Left renal pelvis (tissue), 4 donors: ENCODE data around the gene ZNF141. TPM values are rescaled to one million over a fixed set of nuclear protein-coding genes. Genes with fewer than 3 reads are reported as not detected.
"Not testable (repeated sequence)": the region's sequence is repeated elsewhere in the genome, so short reads cannot be mapped to it uniquely, and the experiment has no call there.

Experiments used
- DNase-seq, 4 donors: peaks; one replicate each; pipeline ENCODE4 v3.0.0-alpha.2; 2013; ENCODE audit warnings: low read depth in 4 of 4, low spot score in 3 of 4
- polyA plus RNA-seq, 4 donors: library from polyadenylated mRNA; unstranded; fragments of 120-200 nt; gene quantifications; one replicate each; pipeline ENCODE4 v1.2.1, GENCODE V29; 2013; ENCODE audit not compliant: insufficient read length in 4 of 4

The ZNF141 gene
- 10 to 100 TPM; 21.9 to 44.1 (median 30.6) TPM for polyA plus RNA-seq

GRCh38 chr4:337143-337931 lies at the start of gene ZNF141:
Gene ZNF141, plus strand, starts transcription at chr4:337814. Its CDS starts 170 bp downstream, at chr4:337984.
- DNase-seq: peak; percentile 95 to 98 (median 96)

GRCh38 chr4:288891-289290 lies 48.7 kb upstream of the ZNF141 start:
- no peak for DNase-seq

DNA sequence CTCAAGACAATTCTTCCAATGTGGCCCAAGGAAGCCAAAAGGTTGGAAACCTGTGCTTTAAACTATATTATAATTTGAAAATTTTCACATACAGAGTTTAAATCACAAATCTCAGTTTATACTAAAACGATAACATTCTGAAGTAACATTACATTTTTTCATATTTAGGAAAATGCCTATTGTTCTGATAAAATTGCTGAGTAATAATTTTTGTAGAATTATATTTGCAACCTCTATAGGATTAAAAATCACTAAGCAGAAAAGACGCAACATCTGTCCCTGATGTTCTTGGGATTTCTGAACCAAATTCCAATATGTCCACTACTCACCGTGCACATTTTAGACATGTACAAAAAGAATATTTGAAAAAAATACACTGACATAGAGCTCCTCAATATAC lies 42.9 kb upstream of the ZNF141 start:
- no peak for DNase-seq

- DNase-seq: no peak
Measured at GRCh38 chr4:302381-302780, 35.2 kb upstream of the ZNF141 start.

- not testable (repeated sequence) for DNase-seq
Measured at GRCh38 chr4:304516-304915, 33.1 kb upstream of the ZNF141 start.

GRCh38 chr4:304969-305680 lies 32.5 kb upstream of the ZNF141 start, which contains the start of gene ZNF732:
Gene ZNF732, minus strand, starts transcription at chr4:305474. Its CDS starts 164 bp downstream, at chr4:305310.
- DNase-seq: peak; percentile 48 to 71 (median 59)

GRCh38 chr4:306551-306961 lies 31.1 kb upstream of the ZNF141 start:
- no peak for DNase-seq

DNA sequence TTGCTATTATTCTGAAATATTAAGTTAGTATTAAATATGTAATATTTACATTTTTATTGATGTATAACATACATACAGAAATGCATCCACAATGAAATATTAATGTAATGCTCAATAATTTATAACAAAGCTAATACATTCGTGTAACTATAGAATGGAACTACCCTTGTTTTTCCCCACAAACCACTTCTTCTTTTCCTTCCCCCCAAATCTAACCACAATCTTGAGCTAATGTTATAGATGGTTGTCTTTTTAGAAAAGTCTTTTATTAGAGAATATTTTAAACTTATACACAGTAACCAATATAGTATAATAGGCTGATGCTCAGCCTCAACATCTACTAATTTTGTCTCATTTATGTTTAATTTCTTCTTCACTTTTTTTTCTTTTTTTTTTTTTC lies 27.8 kb upstream of the ZNF141 start:
- no peak for DNase-seq

- no peak for DNase-seq
Measured at GRCh38 chr4:314296-314903, 23.2 kb upstream of the ZNF141 start.

DNA sequence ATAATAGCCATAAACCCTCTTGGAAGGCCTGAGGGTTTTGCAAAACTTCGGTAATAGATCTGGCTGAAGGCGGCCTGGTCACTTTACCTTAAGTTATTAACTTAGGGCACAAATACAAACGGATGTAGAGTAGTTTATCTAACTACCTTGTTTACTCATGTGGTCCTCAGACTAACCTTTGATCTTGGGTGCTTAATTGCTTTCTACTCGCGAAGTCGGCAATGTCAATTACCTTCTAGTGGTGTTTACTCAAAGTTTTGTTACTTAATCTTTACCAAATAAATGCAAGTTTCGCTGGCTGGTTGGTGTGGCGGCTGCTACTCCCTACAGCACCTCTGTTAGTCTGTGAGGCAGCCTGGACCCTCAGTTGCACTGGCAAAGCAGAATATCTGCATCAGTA lies 8.9 kb upstream of the ZNF141 start:
- no peak for DNase-seq

DNA sequence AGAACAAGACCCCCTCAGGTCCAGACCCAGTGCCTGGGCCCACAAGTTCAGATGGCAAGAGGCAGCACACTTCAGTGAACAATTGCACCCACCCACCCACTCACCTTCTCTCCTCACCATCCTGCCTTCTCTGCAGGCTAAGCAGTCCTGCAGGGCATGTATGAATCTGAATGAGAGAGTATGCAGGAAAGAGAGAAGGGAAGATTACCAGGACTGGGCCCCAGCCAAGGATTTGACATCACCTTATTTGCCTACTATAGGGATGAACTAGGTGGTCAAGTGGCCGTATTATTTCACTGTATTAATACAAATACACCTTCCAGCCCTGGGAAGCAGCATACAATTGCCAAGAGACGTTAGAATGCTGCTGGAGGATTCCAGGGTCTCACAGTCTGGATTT lies 2.1 kb upstream of the ZNF141 start:
- no peak for DNase-seq

DNA sequence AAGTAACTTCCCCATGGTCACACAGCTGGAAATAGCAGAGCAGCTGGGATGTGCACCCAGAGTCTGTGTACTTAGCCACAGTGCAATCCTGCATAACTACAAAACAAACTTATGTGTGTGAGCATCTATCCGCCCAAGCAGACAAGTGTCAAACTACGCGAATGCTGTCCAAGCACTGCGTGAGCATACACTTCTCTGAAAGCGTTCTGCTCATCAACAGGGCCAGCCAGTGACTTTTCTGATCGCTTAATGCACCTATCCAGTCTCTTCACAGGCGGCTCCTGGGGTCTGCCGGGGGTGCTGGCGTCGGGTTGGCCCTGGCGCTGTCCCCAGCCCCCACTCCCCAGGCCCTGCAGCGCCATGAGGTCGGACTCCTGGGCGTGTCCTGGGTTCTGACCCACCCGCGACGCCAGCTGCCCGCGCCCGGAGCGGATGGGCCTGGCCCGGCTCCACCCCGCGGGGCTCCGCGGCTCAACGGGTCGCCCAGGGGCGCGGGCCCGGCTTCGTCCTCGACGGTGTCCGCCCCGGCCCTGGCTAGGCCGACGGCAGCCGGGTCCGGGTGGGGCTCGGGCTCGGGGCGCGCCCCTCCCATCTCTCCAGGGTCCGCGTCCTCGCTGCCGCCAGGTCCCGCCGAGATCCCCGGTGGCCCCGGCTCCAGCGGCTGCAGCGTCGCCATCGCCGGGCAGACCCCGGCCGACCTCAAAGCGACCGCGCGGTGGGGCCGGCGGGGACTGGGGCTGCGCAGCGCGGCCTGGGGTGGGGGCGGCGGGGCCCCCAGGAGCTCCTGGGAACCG lies 1.3 kb upstream of the ZNF141 start:
- no peak for DNase-seq

- peak in 1 of 4 donors; percentile 32 for DNase-seq
Measured at GRCh38 chr4:336893-337142, 796 bp upstream of the ZNF141 start.

GRCh38 chr4:337932-338758 lies 531 bp downstream of the ZNF141 start:
- peak in 1 of 4 donors; percentile 29 for DNase-seq

DNA sequence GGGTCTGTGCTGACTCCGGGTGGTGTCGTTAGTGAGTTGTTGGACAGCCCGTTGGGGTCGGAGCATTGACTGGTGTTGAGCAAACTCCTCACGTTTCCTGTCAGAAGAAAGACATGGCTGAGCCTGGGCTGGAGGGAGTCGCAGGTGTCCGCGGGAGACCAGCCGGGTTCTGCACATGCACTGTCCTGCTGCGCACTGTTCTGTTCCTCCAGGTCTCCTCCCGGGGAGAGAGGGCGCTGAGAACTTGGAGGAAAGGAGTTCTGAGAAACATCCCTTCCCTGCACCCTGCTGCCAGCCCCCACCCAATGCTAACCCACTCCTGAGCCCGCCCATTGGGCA lies 1.1 kb downstream of the ZNF141 start:
- DNase-seq: no peak

DNA sequence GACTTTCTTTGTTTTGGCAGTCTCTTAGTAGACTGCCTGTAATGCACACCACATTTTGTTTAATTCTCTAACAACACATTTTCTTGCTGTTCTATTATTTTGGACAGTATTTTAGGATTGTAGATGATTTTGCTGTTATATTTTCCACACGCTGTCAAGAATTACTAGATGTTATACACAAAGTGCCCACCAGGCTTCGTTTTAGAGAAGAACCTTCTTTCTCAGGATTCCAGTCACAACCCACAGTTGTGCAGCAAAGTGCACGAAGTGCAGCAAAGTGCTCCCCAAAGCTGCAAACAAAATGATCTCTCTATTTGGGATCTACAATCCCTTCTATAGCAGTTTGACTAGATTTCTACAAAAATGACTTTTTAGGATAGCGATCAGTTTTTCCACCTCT lies 2.4 kb downstream of the ZNF141 start:
- no peak for DNase-seq

- no peak for DNase-seq
Measured at GRCh38 chr4:373062-373839, 35.6 kb downstream of the ZNF141 start.

DNA sequence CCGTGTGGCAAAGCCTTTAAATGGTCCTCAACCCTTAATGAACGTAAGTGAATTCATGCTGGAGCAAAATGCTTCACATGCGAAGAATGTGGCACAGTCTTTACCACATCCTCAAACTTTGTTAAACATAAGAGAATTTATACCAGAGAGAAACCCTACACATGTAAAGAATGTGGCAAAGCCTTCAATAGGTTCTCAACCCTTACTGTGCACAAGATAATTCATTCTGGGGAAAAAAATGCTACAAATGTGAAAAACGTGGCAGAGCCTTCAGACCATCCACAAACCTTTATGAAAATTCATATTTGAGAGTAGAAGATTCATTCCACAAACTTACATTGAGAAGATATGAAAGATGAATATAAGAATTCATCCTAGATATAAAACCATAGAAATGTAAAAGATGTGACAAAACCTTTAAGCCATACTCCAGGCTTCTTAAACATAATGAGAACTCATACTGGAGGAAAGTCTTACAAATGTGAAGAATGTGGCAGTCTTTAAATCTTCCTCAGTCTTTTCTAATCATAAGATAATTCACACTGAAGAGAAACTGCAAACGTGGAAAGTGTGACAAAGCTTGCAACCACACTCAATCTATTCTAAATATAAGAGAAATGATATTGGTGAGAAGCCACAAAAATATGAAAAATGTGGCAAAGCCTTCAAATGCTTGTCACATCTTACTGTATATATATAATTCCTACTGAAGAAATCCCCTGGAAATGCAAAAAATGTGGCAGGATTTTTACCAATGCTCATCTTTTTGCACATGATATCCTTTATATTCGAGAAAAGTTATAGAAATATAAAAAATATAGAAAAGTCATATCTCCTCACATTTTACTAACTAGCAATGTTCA lies 36.9 kb downstream of the ZNF141 start:
- no peak for DNase-seq
